ENCODE measurements around the gene PHLDA3.

Gene PHLDA3

DNA sequence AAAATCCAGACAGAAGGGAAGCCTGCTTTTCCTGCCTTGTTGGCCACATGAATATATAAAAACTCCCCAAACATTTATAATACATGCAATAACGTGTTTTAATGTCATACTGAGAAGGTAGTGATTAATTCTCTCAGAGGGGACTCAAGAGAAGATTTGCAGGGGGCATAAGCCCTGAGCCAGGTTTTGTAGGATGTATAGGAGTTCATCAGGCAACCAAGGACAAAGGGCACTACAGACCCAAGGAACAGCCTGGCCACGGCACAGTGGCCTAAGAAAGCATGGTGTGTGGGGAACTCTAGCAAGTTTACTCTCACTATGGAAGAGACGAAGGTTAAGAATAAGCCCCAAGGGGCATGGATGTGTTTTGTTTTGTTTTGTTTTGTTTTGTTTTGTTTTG, 32.0 kb downstream of the PHLDA3 start:
- Histone ChIP-seq H3K27ac (replicated peaks) (no peak overlapping the region), H3K4me3 (replicated peaks; ENCODE audit: insufficient read depth, low read length) (no peak overlapping the region), H3K27me3 (ENCODE audit: insufficient read depth, poor library complexity, severe bottlenecking) (peaks cover 2% of the 10 kb centered on the region)
- TF ChIP-seq, protein P1, sequence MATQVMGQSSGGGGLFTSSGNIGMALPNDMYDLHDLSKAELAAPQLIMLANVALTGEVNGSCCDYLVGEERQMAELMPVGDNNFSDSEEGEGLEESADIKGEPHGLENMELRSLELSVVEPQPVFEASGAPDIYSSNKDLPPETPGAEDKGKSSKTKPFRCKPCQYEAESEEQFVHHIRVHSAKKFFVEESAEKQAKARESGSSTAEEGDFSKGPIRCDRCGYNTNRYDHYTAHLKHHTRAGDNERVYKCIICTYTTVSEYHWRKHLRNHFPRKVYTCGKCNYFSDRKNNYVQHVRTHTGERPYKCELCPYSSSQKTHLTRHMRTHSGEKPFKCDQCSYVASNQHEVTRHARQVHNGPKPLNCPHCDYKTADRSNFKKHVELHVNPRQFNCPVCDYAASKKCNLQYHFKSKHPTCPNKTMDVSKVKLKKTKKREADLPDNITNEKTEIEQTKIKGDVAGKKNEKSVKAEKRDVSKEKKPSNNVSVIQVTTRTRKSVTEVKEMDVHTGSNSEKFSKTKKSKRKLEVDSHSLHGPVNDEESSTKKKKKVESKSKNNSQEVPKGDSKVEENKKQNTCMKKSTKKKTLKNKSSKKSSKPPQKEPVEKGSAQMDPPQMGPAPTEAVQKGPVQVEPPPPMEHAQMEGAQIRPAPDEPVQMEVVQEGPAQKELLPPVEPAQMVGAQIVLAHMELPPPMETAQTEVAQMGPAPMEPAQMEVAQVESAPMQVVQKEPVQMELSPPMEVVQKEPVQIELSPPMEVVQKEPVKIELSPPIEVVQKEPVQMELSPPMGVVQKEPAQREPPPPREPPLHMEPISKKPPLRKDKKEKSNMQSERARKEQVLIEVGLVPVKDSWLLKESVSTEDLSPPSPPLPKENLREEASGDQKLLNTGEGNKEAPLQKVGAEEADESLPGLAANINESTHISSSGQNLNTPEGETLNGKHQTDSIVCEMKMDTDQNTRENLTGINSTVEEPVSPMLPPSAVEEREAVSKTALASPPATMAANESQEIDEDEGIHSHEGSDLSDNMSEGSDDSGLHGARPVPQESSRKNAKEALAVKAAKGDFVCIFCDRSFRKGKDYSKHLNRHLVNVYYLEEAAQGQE (IDR thresholded peaks at IDR 0.05; ENCODE audit: insufficient replicate concordance, low read depth) = no peak
- TF ChIP-seq, protein P2, sequence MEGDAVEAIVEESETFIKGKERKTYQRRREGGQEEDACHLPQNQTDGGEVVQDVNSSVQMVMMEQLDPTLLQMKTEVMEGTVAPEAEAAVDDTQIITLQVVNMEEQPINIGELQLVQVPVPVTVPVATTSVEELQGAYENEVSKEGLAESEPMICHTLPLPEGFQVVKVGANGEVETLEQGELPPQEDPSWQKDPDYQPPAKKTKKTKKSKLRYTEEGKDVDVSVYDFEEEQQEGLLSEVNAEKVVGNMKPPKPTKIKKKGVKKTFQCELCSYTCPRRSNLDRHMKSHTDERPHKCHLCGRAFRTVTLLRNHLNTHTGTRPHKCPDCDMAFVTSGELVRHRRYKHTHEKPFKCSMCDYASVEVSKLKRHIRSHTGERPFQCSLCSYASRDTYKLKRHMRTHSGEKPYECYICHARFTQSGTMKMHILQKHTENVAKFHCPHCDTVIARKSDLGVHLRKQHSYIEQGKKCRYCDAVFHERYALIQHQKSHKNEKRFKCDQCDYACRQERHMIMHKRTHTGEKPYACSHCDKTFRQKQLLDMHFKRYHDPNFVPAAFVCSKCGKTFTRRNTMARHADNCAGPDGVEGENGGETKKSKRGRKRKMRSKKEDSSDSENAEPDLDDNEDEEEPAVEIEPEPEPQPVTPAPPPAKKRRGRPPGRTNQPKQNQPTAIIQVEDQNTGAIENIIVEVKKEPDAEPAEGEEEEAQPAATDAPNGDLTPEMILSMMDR (IDR thresholded peaks at IDR 0.05; ENCODE audit: insufficient read depth, low read length) = no peak
- TF ChIP-seq GABPA (IDR thresholded peaks at IDR 0.05; ENCODE audit: low read depth) (no peak), SPI1 (IDR thresholded peaks at IDR 0.05; ENCODE audit: borderline replicate concordance, low read depth) (no peak), POLR2AphosphoS5 (IDR thresholded peaks at IDR 0.05; ENCODE audit: low read depth) (no peak)
- no peak for DNase-seq (ENCODE audit: low read depth in 1 of 2, low spot score in 1 of 2)

DNA sequence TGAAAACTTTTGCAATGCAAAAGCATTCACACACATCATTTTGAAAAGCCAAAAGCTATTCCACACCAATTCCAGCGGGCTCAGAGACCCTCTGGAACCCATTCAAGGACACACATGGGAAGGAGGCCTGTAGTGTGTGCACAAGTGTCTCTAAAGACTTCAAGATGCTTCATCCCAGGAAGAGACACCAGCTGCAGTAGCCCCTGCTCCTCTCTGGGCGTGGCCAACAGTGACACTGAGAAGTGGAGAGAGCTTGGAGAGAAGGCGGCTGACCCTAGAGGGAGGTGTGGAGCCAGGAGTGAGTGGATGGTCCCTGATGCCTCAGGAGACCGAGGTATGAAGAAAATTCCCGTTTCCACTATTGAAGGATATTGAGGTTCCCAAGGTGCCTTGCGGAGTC, 32.6 kb downstream of the PHLDA3 start:
- TF ChIP-seq SPI1 (IDR thresholded peaks at IDR 0.05; ENCODE audit: borderline replicate concordance, low read depth) (no peak), GABPA (IDR thresholded peaks at IDR 0.05; ENCODE audit: low read depth) (no peak)
- TF ChIP-seq, protein P1 (IDR thresholded peaks at IDR 0.05; ENCODE audit: insufficient replicate concordance, low read depth) = no peak
- TF ChIP-seq, protein P2 (IDR thresholded peaks at IDR 0.05; ENCODE audit: insufficient read depth, low read length) = no peak
- Histone ChIP-seq H3K27me3 (ENCODE audit: insufficient read depth, poor library complexity, severe bottlenecking) (peaks cover 2% of the 10 kb centered on the region), H3K27ac (replicated peaks) (no peak overlapping the region), H3K4me3 (replicated peaks; ENCODE audit: insufficient read depth, low read length) (no peak overlapping the region)
- DNase-seq (ENCODE audit: low read depth in 1 of 2, low spot score in 1 of 2) = no peak

DNA sequence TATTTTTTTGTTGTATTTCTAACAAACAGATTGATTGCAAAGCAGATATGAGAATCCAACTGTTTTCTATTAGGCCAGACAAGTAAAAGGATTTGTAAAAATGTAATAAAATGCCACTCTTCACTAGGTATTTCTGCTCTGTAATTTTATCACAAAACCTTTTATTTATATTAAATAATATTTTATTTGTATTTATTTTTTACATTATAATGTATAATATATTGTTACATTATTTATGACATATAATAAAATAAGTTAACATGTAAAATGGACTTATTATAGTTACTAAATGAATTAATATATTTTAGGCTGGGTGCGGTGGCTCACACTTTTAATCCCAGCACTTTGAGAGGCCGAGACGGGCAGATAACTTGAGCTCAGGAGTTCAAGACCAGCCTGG, 34.7 kb downstream of the PHLDA3 start:
- Histone ChIP-seq H3K27me3 (ENCODE audit: insufficient read depth, poor library complexity, severe bottlenecking) (peaks cover 2% of the 10 kb centered on the region), H3K27ac (replicated peaks) (no peak overlapping the region), H3K4me3 (replicated peaks; ENCODE audit: insufficient read depth, low read length) (no peak overlapping the region)
- no peak for DNase-seq (ENCODE audit: low read depth in 1 of 2, low spot score in 1 of 2)
- no peak for TF ChIP-seq POLR2AphosphoS5 (IDR thresholded peaks at IDR 0.05; ENCODE audit: low read depth)

DNA sequence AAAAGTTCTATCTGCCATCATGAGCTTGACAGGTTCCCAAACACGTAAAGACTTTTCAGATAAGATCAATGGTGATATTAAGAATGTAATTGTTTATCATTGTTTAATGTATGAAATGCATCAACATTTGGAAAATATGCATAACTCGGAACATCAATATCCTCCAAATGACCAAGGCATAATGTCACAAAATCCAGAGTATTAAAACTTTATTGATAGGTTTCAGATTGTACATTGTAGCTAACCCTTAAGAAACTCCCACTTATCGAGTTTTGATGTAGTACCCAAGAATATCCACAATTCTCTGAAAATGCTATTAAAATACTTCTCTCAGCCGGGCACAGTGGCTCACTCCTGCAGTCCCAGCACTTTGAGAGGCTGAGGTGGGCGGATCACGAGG, 35.4 kb downstream of the PHLDA3 start:
- no peak overlapping the region for H3K27ac ChIP-seq (replicated peaks)
- TF ChIP-seq GABPA (IDR thresholded peaks at IDR 0.05; ENCODE audit: low read depth) (no peak), SPI1 (IDR thresholded peaks at IDR 0.05; ENCODE audit: borderline replicate concordance, low read depth) (no peak), POLR2AphosphoS5 (IDR thresholded peaks at IDR 0.05; ENCODE audit: low read depth) (no peak)
- TF ChIP-seq, protein P1 (IDR thresholded peaks at IDR 0.05; ENCODE audit: insufficient replicate concordance, low read depth) = no peak
- TF ChIP-seq, protein P2 (IDR thresholded peaks at IDR 0.05; ENCODE audit: insufficient read depth, low read length) = no peak
- DNase-seq (ENCODE audit: low read depth in 1 of 2, low spot score in 1 of 2) = no peak
- no peak overlapping the region for H3K4me3 ChIP-seq (replicated peaks; ENCODE audit: insufficient read depth, low read length)
- no peaks in the 10 kb centered on the region for H3K27me3 ChIP-seq (ENCODE audit: insufficient read depth, poor library complexity, severe bottlenecking)

Measured in HL-60 (cell line).